Activated B cell treated with CpG ODN at 0.5 μM for 24 hours (primary cell): ENCODE measurements around the gene ZSWIM8. TPM values are rescaled to one million over a fixed set of nuclear protein-coding genes. Genes with fewer than 3 reads are reported as not detected.
A peak's percentile ranks its signal among the peaks of the same experiment; 100 is the strongest.

Experiments used
- ATAC-seq: fragments of 200-7000 bp; cut with Tn5 transposase; one replicate; pipeline ENCODE4 v1.10.0; 2021; ENCODE audit warnings: low read depth, mild to moderate bottlenecking, moderate library complexity
- CTCF ChIA-PET: fragments of 350-600 bp; sonication (Branson Sonifier 250); formaldehyde crosslinking; loops from one replicate; lab custom pipeline; 2021; ENCODE audit warnings: antibody characterized with exemption; lab: Charles Lee
- POLR2A ChIA-PET: fragments of 350-600 bp; sonication (Branson Sonifier 250); formaldehyde crosslinking; loops from one replicate; lab custom pipeline; 2021; ENCODE audit warnings: antibody characterized with exemption; lab: Charles Lee
- DNase-seq: peaks from one replicate; pipeline ENCODE4 v3.0.0; 2022
- H3K27ac Mint-ChIP-seq: one replicate; pipeline ENCODE4 v1.8.0; 2020; ENCODE audit warnings: mixed read lengths
- H3K27me3 Mint-ChIP-seq: one replicate; pipeline ENCODE4 v1.8.0; 2021; ENCODE audit warnings: mixed read lengths
- H3K36me3 Mint-ChIP-seq: one replicate; pipeline ENCODE4 v1.8.0; 2021; ENCODE audit warnings: low read depth, mixed read lengths
- H3K4me1 Mint-ChIP-seq: one replicate; pipeline ENCODE4 v1.8.0; 2021; ENCODE audit warnings: mixed read lengths
- H3K4me3 Mint-ChIP-seq: one replicate; pipeline ENCODE4 v1.8.0; 2020; ENCODE audit warnings: mild to moderate bottlenecking, mixed read lengths
- H3K9me3 Mint-ChIP-seq: one replicate; pipeline ENCODE4 v1.8.0; 2020; ENCODE audit warnings: mixed read lengths
- intact Hi-C: fragments of 100-400 bp; cut with micrococcal nuclease; formaldehyde crosslinking; loops from one replicate; pipeline ENCODE4 v1.15.1; 2024
- total RNA-seq: library from RNA; stranded (reverse); gene quantifications from 2 replicates; pipeline ENCODE4 v1.2.3, GENCODE V29; 2022
- TF ChIP-seq, protein P1 (sequence below): fragments of 200-600 bp; IDR thresholded peaks from one replicate; pipeline ENCODE4 v1.8.0; 2022; ENCODE audit warnings: antibody characterized with exemption, mild to moderate bottlenecking

Gene ZSWIM8
- total RNA-seq, 1 donor from 2014 or later, result 93.0 TPM

DNA sequence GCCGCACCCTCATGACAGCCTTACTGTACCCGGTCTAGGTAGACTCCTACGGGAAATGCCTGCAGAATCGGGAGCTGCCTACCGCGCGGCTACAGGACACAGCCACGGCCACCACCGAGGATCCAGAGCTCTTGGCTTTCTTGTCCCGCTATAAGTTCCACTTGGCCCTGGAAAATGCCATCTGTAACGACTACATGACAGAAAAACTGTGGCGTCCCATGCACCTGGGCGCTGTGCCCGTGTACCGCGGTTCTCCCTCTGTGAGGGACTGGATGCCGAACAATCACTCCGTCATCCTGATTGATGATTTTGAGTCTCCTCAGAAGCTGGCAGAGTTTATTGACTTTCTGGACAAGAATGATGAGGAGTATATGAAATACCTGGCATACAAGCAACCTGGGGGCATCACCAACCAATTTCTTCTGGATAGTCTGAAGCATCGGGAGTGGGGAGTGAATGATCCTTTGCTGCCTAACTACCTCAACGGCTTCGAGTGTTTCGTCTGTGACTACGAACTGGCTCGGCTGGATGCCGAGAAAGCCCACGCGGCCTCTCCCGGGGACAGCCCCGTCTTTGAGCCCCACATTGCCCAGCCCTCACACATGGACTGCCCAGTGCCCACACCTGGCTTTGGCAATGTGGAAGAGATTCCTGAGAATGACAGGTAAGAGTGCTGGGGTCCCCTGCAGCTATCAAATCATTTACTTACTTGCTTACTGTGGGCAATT, 12.1 kb upstream of the ZSWIM8 start:
- Mint-ChIP-seq H3K4me1 (peaks cover 60% of the 10 kb centered on the region), H3K27me3 (no peaks in the 10 kb centered on the region), H3K27ac (peak overlapping the region; percentile 91), H3K9me3 (no peaks in the 10 kb centered on the region), H3K4me3 (peak overlapping the region; percentile 91), H3K36me3 (peaks cover 74% of the 10 kb centered on the region)
- TF ChIP-seq, protein P1, sequence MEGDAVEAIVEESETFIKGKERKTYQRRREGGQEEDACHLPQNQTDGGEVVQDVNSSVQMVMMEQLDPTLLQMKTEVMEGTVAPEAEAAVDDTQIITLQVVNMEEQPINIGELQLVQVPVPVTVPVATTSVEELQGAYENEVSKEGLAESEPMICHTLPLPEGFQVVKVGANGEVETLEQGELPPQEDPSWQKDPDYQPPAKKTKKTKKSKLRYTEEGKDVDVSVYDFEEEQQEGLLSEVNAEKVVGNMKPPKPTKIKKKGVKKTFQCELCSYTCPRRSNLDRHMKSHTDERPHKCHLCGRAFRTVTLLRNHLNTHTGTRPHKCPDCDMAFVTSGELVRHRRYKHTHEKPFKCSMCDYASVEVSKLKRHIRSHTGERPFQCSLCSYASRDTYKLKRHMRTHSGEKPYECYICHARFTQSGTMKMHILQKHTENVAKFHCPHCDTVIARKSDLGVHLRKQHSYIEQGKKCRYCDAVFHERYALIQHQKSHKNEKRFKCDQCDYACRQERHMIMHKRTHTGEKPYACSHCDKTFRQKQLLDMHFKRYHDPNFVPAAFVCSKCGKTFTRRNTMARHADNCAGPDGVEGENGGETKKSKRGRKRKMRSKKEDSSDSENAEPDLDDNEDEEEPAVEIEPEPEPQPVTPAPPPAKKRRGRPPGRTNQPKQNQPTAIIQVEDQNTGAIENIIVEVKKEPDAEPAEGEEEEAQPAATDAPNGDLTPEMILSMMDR, result no peak
- ChIA-PET CTCF (interaction anchor here (1.2 to 2.8 kb wide), 5 partner anchors 8 to 106 kb away, joined by 5 to 19 read pairs (median 5); partner anchors contain the start of gene CHCHD1), POLR2A (interaction anchor here (0.5 to 3.3 kb wide), 20 partner anchors 9 to 1885 kb away, joined by 3 to 77 read pairs (median 7); partner anchors contain the start of genes AP3M1, CAMK2G, CHCHD1 and NDST2)
- ATAC-seq, result no peak
- intact Hi-C loops, result loop anchor here (2.0 to 5.0 kb wide), 2 partner anchors 43 to 1054 kb away; partner anchors contain the start of gene KAT6B
- no peak for DNase-seq

DNA sequence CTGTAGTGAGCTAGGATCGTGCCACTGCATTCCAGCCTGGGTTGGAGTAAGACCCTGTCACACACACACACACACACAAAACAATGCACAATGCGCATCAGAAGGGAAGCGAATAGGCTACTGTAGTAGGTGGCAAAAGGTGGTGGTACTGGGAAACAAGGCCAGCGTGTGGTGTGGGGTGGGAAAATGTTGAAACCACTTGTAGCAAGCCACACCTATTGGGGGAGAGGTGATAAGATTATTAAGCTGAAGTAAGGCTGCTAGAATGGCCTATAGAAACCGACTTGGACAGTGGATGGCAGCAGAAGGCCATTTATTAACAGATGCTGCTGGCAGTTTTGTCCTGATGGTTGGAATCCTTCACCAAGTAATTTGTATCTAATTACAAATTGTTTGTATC, 10.8 kb upstream of the ZSWIM8 start:
- DNase-seq (no peak), ATAC-seq (no peak)
- H3K4me3 Mint-ChIP-seq, result peak overlapping the region; percentile 91
- H3K27ac Mint-ChIP-seq, result peak overlapping the region; percentile 5
- no peaks in the 10 kb centered on the region for H3K27me3 Mint-ChIP-seq
- H3K36me3 Mint-ChIP-seq, result peaks cover 67% of the 10 kb centered on the region
- H3K9me3 Mint-ChIP-seq, result no peaks in the 10 kb centered on the region
- ChIA-PET POLR2A (interaction anchor here (0.8 to 3.3 kb wide), 2 partner anchors 8 to 31 kb away, joined by 3 to 77 read pairs; partner anchors contain the start of gene CHCHD1), CTCF (no interaction called here)
- H3K4me1 Mint-ChIP-seq, result peaks cover 48% of the 10 kb centered on the region
- TF ChIP-seq, protein P1, result no peak
- intact Hi-C loops, result loop anchor here (5.0 kb wide), 1 partner anchor 1053 kb away; the partner anchor contains the start of gene KAT6B

DNA sequence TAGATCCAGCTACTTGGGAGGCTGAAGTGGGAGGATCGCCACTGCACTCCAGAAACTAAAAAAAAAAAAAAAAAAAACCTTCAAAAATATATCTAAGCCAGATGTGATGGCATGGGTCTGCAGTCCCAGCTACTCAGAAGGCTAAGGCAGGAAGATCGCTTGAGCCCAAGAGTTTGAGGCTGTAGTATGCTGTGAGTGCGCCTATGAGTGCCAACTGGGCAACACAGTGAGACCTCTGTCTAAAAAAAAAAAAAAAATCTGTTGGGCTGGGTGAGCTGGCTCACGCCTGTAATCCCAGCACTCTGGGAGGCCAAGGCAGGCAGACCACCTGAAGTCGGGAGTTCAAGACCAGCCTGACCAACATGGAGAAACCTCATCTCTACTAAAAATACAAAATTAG, 6.4 kb upstream of the ZSWIM8 start:
- Mint-ChIP-seq H3K4me3 (no peak overlapping the region), H3K27me3 (no peaks in the 10 kb centered on the region), H3K9me3 (no peaks in the 10 kb centered on the region), H3K4me1 (peaks cover 56% of the 10 kb centered on the region), H3K27ac (no peak overlapping the region), H3K36me3 (peaks cover 48% of the 10 kb centered on the region)
- DNase-seq (no peak), ATAC-seq (no peak)
- CTCF ChIA-PET, result no interaction called here
- TF ChIP-seq, protein P1, result no peak
- intact Hi-C loops, result no loop called here
- POLR2A ChIA-PET, result interaction anchor here (0.6 to 1.2 kb wide), 3 partner anchors 10 to 96 kb away, joined by 3 to 5 read pairs (median 5); partner anchors contain the start of gene SEC24C

DNA sequence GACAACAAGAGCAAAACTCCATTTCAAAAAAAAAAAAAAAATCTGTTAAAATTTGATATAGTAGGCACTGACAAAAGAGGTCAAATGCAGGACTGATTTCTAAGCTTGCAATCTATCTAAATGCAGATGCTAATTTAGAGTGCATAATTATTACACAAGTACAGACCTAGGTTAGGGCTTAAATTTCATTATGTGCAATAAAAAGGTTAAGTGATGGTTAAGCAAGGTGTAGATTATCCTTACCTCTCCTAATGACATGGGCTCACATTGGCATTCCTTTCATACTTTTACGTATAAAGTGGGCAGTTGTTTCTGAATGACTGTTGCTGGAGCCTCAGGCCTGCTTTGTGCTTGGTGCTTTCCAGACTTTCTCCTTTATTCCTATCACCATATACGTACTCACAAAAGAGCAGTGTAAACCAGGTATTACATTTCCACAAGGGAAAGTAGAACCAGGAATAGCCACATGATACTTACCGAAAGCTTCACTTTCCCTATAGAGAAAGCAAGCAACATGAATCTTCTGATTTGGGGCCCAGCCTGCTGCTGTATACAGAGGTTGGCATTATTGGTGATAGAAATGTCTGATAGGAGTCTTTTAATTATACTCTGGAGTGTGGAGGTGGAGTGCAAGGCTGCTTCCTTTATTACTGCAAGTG, 5.7 kb upstream of the ZSWIM8 start:
- Mint-ChIP-seq H3K4me3 (peak overlapping the region; percentile 38), H3K9me3 (no peaks in the 10 kb centered on the region), H3K4me1 (peaks cover 52% of the 10 kb centered on the region), H3K36me3 (peaks cover 46% of the 10 kb centered on the region), H3K27ac (no peak overlapping the region), H3K27me3 (no peaks in the 10 kb centered on the region)
- ChIA-PET POLR2A (interaction anchor here (0.8 to 4.9 kb wide), 3 partner anchors 7 to 29 kb away, joined by 5 to 77 read pairs (median 9); a partner anchor contains a TSS), CTCF (interaction anchor here (2.1 kb wide), 1 partner anchor 100 kb away, joined by 4 read pairs; no protein-coding TSS in a partner anchor)
- no peak for DNase-seq
- TF ChIP-seq, protein P1, result no peak
- intact Hi-C loops, result no loop called here
- no peak for ATAC-seq
